ENCODE data around the gene NDUFB3. TPM values are rescaled to one million over a fixed set of nuclear protein-coding genes. Genes with fewer than 3 reads are reported as not detected.

The NDUFB3 gene
- 96.7 and 101 TPM in 2 replicates for total RNA-seq
- 41.8 and 65.6 TPM in 2 replicates for polyA plus RNA-seq
- polyA plus RNA-seq (2011; cell fraction: cytosol; rRNA removed): 73.5 and 94.3 TPM in 2 replicates
- 23.2 and 36.0 TPM in 2 replicates for polyA plus RNA-seq (2011; cell fraction: nucleus; rRNA removed)
- polyA plus RNA-seq (2012): 106 and 132 TPM in 2 replicates
- polyA minus RNA-seq: 13.7 and 26.9 TPM in 2 replicates
- 12.1 TPM for polyA minus RNA-seq (2011; cell fraction: cytosol; rRNA and poly(A)+ RNA removed)
- 5.7 and 5.8 TPM in 2 replicates for polyA minus RNA-seq (2011; cell fraction: nucleus; rRNA and poly(A)+ RNA removed)
- percentile 66 among the genes with signal in this experiment for Bru-seq, nascent RNA
- BruChase-seq, experiment 1, labeled RNA remaining after a 6-hour chase: percentile 70 among the genes with signal in this experiment
- BruChase-seq, experiment 2, labeled RNA remaining after a 2-hour chase: percentile 55 among the genes with signal in this experiment
- long read RNA-seq, transcript NDUFB3-201 (3 exons, 755 nt): major isoform, 357 of 1,204 reads
- long read RNA-seq, transcript NDUFB3-204 (4 exons, 547 nt): minor isoform, 5 of 1,204 reads
- long read RNA-seq, partial matches to known transcripts: 836 of 1,204 reads
- long read RNA-seq, other reads (novel, unspliced or antisense): 4 of 1,204 reads

GRCh38 chr2:201071479-201072200 lies at the start of gene NDUFB3, which contains the start of gene HYCC2:
Gene NDUFB3, plus strand, starts transcription at chr2:201072001. Its CDS starts 6,882 bp downstream, at chr2:201078883.
Gene HYCC2, minus strand, starts transcription at chr2:201071671. Its CDS starts 47,662 bp downstream, at chr2:201024009.
- BruUV-seq (replicated peaks): no TSS peak
- H3K9me3 ChIP-seq (replicated peaks; ENCODE audit: control insufficient read depth, insufficient read depth, low read length): no peaks in the 10 kb centered on the region
- no peaks in the 10 kb centered on the region for H3K36me3 ChIP-seq (ENCODE audit: control insufficient read depth in 2 of 2, extremely low read depth in 1 of 2, insufficient read depth in 2 of 2, low read length in 2 of 2)
- TF ChIP-seq POLR2A (IDR thresholded peaks at IDR 0.05; ENCODE audit: low read depth, low read length) (peak; percentile 38), GATA2 (IDR thresholded peaks at IDR 0.05; ENCODE audit: insufficient read depth, insufficient read length, low read depth, low read length) (no peak), CTCF (IDR thresholded peaks at IDR 0.05; ENCODE audit: extremely low read depth in 1 of 2, insufficient read depth in 1 of 2, low read depth in 1 of 2, low read length in 2 of 2) (no peak), JUN (IDR thresholded peaks at IDR 0.05; ENCODE audit: borderline replicate concordance, insufficient read depth, insufficient read length, low read depth) (no peak), POLR2AphosphoS5 (IDR thresholded peaks at IDR 0.05; ENCODE audit: insufficient read depth, low read depth, low read length) (peak; percentile 34), EZH2 (IDR thresholded peaks at IDR 0.05; ENCODE audit: borderline replicate concordance, low read depth, low read length, severe bottlenecking) (no peak), FOS (IDR thresholded peaks at IDR 0.05; ENCODE audit: borderline replicate concordance, insufficient read depth, low read length) (no peak)
- peaks cover 3% of the 10 kb centered on the region for H4K20me1 ChIP-seq (replicated peaks; ENCODE audit: control insufficient read depth, extremely low read depth, insufficient read depth, low read length)
- H3K4me1 ChIP-seq (ENCODE audit: control insufficient read depth, extremely low read depth, insufficient read depth, low read length): peaks cover 34% of the 10 kb centered on the region
- ChIA-PET CTCF (interaction anchor here (0.8 to 1.6 kb wide), 3 partner anchors 82 to 106 kb away, joined by 3 to 6 read pairs (median 3); no protein-coding TSS in a partner anchor), POLR2A (no interaction called here)
- H2AFZ ChIP-seq (ENCODE audit: low read depth, low read length): peak within 1 kb of the TSS; percentile 96
- H3K27me3 ChIP-seq (ENCODE audit: control insufficient read depth in 2 of 2, insufficient read depth in 2 of 2, low read length in 2 of 2): no peaks in the 10 kb centered on the region
- no peaks in the 10 kb centered on the region for H3K9me1 ChIP-seq (replicated peaks; ENCODE audit: control insufficient read depth, extremely low read depth, insufficient read depth, low read length)
- H3K79me2 ChIP-seq (ENCODE audit: control insufficient read depth, insufficient read depth, low read length): peaks cover 68% of the 10 kb centered on the region
- intact Hi-C loops (cut with micrococcal nuclease): loop anchor here (1.0 to 5.0 kb wide), 5 partner anchors 46 to 359 kb away; partner anchors contain the start of gene ORC2
- peak; percentile 79 for FAIRE-seq
- peak within 1 kb of the TSS; percentile 98 for H3K4me2 ChIP-seq (ENCODE audit: insufficient read depth, low read length)
- dilution Hi-C loops (cut with MboI; ENCODE audit: extremely low pct_ligation_motif_present, low sequenced_read_pairs): no loop called here
- peak within 1 kb of the TSS; percentile 94 for H3K27ac ChIP-seq (ENCODE audit: insufficient read depth, low read depth, low read length)
- DNase-seq (ENCODE audit: low read depth, low spot score): peak; percentile 96
- peak within 1 kb of the TSS; percentile 94 to 99 (median 94) for H3K4me3 ChIP-seq (replicated peaks in 1 of 3; ENCODE audit: insufficient read depth in 1 of 3, low read depth in 1 of 3, low read length in 3 of 3)
- H3K9ac ChIP-seq (replicated peaks; ENCODE audit: extremely low read depth, insufficient read depth, low read length): peak within 1 kb of the TSS; percentile 95
